ENCODE measurements around the gene SRM. TPM values are rescaled to one million over a fixed set of nuclear protein-coding genes. Genes with fewer than 3 reads are reported as not detected.

The SRM gene
- total and polyA plus RNA-seq, 2 of the 13 experiments (the other 11 are each of a cell fraction or from before 2014, with no cell fraction given): 27.9 to 31.8 TPM

DNA sequence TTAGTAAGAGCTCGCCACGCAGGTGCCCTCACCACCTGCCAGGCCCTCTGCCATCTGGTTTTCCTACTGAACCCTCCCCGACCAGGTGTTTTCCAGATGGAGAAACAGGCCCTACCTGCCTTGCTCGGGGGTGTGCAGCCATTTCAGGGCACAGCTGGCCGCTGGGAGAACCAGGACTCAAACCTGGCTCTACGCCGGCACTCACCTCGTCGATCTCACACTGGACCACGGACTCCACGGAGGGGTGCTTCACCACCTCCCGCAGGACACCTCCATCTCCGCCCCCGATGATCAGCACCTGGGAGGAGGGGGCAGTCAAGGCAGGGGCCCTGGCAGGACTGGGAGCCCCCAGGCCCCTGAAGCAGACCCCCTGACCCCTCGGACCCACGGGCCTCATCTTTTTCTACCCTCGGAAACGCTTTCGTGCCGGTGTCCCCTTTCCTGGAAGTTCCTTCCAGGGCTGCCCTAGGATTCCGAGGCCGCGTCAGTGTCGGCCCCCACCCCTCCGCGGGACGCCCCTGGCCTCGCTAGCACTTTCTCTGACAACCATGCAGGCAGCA lies 1.1 kb downstream of the SRM start (continued):
- TF ChIP-seq KLF16 (CRISPR knock-in tag; IDR thresholded peaks at IDR 0.05) (no peak), REL (CRISPR knock-in tag; conservative IDR thresholded peaks at IDR 0.05) (no peak), ZNF543 (CRISPR knock-in tag; IDR thresholded peaks at IDR 0.05) (no peak), HDAC2 (CRISPR knock-in tag; IDR thresholded peaks at IDR 0.05) (no peak), MYNN (CRISPR knock-in tag; IDR thresholded peaks at IDR 0.05; ENCODE audit: low read depth) (no peak), ZNF781 (CRISPR knock-in tag; IDR thresholded peaks at IDR 0.05; ENCODE audit: borderline replicate concordance, not compliant biosample characterization) (no peak)
- TF ChIP-seq, protein P1, sequence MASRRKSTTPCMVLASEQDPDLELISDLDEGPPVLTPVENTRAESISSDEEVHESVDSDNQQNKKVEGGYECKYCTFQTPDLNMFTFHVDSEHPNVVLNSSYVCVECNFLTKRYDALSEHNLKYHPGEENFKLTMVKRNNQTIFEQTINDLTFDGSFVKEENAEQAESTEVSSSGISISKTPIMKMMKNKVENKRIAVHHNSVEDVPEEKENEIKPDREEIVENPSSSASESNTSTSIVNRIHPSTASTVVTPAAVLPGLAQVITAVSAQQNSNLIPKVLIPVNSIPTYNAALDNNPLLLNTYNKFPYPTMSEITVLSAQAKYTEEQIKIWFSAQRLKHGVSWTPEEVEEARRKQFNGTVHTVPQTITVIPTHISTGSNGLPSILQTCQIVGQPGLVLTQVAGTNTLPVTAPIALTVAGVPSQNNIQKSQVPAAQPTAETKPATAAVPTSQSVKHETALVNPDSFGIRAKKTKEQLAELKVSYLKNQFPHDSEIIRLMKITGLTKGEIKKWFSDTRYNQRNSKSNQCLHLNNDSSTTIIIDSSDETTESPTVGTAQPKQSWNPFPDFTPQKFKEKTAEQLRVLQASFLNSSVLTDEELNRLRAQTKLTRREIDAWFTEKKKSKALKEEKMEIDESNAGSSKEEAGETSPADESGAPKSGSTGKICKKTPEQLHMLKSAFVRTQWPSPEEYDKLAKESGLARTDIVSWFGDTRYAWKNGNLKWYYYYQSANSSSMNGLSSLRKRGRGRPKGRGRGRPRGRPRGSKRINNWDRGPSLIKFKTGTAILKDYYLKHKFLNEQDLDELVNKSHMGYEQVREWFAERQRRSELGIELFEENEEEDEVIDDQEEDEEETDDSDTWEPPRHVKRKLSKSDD (CRISPR knock-in tag; IDR thresholded peaks at IDR 0.05; ENCODE audit: low read depth): no peak
- TF ChIP-seq, protein P2, sequence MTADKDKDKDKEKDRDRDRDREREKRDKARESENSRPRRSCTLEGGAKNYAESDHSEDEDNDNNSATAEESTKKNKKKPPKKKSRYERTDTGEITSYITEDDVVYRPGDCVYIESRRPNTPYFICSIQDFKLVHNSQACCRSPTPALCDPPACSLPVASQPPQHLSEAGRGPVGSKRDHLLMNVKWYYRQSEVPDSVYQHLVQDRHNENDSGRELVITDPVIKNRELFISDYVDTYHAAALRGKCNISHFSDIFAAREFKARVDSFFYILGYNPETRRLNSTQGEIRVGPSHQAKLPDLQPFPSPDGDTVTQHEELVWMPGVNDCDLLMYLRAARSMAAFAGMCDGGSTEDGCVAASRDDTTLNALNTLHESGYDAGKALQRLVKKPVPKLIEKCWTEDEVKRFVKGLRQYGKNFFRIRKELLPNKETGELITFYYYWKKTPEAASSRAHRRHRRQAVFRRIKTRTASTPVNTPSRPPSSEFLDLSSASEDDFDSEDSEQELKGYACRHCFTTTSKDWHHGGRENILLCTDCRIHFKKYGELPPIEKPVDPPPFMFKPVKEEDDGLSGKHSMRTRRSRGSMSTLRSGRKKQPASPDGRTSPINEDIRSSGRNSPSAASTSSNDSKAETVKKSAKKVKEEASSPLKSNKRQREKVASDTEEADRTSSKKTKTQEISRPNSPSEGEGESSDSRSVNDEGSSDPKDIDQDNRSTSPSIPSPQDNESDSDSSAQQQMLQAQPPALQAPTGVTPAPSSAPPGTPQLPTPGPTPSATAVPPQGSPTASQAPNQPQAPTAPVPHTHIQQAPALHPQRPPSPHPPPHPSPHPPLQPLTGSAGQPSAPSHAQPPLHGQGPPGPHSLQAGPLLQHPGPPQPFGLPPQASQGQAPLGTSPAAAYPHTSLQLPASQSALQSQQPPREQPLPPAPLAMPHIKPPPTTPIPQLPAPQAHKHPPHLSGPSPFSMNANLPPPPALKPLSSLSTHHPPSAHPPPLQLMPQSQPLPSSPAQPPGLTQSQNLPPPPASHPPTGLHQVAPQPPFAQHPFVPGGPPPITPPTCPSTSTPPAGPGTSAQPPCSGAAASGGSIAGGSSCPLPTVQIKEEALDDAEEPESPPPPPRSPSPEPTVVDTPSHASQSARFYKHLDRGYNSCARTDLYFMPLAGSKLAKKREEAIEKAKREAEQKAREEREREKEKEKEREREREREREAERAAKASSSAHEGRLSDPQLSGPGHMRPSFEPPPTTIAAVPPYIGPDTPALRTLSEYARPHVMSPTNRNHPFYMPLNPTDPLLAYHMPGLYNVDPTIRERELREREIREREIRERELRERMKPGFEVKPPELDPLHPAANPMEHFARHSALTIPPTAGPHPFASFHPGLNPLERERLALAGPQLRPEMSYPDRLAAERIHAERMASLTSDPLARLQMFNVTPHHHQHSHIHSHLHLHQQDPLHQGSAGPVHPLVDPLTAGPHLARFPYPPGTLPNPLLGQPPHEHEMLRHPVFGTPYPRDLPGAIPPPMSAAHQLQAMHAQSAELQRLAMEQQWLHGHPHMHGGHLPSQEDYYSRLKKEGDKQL (CRISPR knock-in tag; IDR thresholded peaks at IDR 0.05; ENCODE audit: low read depth): no peak
- TF ChIP-seq, protein P3, sequence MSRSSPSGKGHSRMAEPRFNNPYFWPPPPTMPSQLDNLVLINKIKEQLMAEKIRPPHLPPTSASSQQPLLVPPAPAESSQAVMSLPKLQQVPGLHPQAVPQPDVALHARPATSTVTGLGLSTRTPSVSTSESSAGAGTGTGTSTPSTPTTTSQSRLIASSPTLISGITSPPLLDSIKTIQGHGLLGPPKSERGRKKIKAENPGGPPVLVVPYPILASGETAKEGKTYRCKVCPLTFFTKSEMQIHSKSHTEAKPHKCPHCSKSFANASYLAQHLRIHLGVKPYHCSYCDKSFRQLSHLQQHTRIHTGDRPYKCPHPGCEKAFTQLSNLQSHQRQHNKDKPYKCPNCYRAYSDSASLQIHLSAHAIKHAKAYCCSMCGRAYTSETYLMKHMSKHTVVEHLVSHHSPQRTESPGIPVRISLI (CRISPR knock-in tag; IDR thresholded peaks at IDR 0.05; ENCODE audit: borderline replicate concordance): no peak
